ENCODE results near the gene ADD1.
A peak's percentile ranks its signal among the peaks of the same experiment; 100 is the strongest.
"Not testable (repeated sequence)": the region's sequence is repeated elsewhere in the genome, so short reads cannot be mapped to it uniquely, and the experiment has no call there.

Gene ADD1

DNA sequence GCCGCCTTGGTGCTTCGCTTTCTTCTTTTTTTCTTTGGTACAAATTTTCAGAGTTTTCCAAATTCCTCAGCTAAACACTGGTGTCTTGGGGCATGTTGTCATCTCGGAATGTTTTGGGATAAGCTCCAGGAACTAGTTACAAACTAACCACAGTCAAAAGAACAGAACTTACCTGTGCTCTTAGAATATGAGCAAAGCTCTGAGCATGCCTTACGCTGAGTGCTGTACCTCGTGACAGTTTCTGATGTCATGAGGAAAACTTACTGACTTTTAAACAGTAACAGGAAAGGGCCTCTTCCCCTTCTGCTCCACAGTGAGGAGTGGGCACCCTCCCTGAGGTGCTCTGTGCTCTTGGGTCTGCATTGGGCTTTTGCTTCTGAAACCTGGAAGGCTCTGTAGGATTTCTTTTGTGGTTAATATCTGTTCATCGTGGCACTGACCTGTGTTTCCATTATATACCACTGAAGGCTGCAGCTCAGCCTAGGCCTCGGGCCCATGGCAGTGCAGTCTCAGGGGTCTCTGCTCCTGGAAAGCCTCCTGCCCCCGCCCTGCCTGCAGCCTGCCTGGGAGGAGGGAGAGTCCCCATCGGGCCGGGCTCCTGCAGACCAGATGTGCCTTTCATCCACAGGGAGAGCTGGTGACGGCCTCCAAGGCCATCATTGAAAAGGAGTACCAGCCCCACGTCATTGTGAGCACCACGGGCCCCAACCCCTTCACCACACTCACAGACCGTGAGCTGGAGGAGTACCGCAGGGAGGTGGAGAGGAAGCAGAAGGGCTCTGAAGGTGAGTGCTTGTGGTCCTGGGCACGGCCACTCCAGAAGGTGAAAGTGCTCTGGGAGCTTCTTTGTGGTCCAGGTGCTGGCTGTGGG is 70.8 kb downstream of the ADD1 start:
- POLR2A ChIA-PET (ENCODE audit: low non-redundant PET): no interaction called here
- no peak for DNase-seq (ENCODE audit: low spot score)
- peak overlapping the region; percentile 18; the same call in 1 of the 2 replicates for H3K27ac ChIP-seq
- CTCF ChIA-PET: no interaction called here
- TF ChIP-seq, protein P1, sequence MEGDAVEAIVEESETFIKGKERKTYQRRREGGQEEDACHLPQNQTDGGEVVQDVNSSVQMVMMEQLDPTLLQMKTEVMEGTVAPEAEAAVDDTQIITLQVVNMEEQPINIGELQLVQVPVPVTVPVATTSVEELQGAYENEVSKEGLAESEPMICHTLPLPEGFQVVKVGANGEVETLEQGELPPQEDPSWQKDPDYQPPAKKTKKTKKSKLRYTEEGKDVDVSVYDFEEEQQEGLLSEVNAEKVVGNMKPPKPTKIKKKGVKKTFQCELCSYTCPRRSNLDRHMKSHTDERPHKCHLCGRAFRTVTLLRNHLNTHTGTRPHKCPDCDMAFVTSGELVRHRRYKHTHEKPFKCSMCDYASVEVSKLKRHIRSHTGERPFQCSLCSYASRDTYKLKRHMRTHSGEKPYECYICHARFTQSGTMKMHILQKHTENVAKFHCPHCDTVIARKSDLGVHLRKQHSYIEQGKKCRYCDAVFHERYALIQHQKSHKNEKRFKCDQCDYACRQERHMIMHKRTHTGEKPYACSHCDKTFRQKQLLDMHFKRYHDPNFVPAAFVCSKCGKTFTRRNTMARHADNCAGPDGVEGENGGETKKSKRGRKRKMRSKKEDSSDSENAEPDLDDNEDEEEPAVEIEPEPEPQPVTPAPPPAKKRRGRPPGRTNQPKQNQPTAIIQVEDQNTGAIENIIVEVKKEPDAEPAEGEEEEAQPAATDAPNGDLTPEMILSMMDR (conservative IDR thresholded peaks at IDR 0.05; ENCODE audit: low read depth): no peak

DNA sequence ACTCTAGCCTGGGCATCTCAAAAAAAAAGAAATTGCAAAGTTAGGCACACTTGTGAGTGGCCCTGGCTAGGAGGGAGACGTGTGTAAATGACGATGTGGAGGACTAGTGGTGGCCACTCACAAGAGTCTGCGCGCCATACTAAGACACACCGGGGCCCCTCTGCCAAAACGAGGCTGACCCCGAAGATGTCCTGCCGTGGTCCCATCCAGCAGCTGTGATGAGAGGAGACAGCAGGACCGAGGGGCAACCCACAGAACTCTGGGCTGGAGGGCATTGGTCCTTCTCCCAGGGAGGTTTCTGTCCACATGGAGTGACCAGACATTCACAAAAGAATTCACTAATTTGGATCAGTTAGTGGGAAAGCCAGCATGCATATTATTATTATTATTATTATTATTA is 72.1 kb downstream of the ADD1 start:
- TF ChIP-seq, protein P1 (conservative IDR thresholded peaks at IDR 0.05; ENCODE audit: low read depth): no peak
- ChIA-PET POLR2A (ENCODE audit: low non-redundant PET) (no interaction called here), CTCF (no interaction called here)
- no peak for DNase-seq (ENCODE audit: low spot score)
- no peak overlapping the region for H3K27ac ChIP-seq

DNA sequence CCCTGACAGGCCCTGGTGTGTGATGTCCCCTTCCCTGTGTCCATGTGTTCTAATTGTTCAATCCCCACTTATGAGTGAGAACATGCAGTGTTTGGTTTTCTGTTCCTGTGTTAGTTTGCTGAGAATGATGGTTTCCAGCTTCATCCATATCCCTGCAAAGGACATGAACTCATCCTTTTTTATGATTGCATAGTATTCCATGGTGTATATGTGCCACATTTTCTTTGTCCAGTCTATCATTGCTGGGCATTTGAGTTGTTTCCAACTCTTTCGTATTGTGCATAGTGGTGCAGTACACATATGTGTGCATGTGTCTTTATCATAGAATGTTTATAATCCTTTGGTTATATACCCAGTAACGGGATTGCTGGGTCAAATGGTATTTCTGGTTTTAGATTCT is 73.1 kb downstream of the ADD1 start:
- POLR2A ChIA-PET (ENCODE audit: low non-redundant PET); DNase-seq (ENCODE audit: low spot score); H3K27ac ChIP-seq; CTCF ChIA-PET: not testable (repeated sequence)

DNA sequence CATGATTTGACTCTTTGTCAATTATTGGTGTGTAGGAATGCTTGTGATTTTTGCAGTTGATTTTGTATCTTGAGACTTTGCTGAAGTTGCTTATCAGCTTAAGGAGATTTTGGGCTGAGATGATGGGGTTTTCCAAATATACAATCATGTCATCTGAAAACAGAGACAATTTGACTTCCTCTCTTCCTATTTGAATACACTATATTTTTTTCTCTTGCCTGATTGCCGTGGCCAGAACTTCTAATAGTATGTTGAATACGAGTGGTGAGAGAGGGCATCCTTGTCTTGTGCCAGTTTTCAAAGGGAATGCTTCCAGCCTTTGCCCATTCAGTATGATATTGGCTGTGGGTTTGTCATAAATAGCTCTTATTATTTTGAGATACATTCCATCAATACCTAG is 74.7 kb downstream of the ADD1 start:
- CTCF ChIA-PET; H3K27ac ChIP-seq; POLR2A ChIA-PET (ENCODE audit: low non-redundant PET); DNase-seq (ENCODE audit: low spot score): not testable (repeated sequence)

DNA sequence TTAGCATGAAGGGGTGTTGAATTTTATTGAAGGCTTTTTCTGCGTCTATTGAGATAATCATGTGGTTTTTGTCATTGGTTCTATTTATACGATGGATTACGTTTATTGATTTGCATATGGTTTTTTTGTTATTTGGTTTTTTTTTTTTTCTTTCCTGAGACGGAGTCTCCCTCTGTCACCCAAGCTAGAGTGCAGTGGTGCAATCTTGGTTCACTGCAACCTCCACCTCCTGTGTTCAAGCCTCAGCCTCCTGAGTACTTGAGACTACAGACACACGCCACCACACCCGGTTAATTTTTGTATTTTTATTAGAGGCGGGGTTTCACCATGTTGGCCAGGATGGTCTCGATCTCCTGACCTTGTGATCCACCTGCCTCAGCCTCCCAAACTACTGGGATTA is 75.1 kb downstream of the ADD1 start:
- CTCF ChIA-PET; POLR2A ChIA-PET (ENCODE audit: low non-redundant PET); H3K27ac ChIP-seq; DNase-seq (ENCODE audit: low spot score): not testable (repeated sequence)

DNA sequence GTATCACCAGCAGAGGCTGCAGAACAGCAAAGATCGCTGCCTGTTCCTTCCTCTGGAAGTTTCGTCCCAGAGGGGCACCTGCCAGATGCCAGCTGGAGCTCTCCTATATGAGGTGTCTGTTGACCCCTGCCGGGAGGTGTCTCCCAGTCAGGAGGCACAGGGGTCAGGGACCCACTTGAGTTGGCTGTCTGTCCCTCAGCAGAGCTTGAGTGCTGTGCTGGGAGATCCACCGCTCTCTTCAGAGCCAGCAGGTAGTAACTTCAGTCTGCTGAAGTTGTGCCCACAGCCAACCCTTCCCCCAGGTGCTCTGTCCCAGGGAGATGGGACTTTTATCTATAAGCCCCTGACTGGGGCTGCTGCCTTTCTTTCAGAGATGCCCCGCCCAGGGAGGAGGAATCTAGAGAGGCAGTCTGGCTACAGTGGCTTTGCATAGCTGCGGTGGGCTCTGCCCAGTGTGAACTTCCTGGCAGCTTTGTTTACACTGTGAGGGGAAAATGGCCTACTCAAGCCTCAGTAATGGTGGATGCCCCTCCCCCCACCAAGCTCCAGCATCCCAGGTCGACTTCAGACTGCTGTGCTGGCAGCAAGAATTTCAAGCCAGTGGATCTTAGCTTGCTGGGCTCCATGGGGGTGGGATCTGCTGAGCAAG is 78.9 kb downstream of the ADD1 start:
- CTCF ChIA-PET; DNase-seq (ENCODE audit: low spot score); POLR2A ChIA-PET (ENCODE audit: low non-redundant PET): not testable (repeated sequence)
- H3K27ac ChIP-seq: peak overlapping the region; percentile 62

DNA sequence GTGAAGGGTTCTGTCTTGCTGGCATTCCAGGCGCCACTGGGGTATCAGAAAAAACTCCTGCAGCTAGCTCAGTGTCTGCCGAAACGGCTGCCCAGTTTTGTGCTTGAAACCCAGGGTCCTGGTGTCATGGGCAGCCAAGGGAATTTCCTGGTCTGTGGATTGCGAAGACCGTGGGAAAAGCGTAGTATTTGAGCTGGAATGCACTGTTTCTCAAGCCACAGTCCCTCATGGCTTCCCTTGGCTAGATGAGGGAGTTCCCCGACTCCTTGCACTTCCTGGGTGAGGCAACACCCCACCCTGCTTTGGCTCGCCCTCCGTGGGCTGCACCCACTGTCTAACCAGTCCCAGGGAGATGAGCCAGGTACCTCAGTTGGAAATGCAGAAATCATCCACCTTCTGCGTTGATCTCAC is 79.5 kb downstream of the ADD1 start:
- ChIA-PET POLR2A (ENCODE audit: low non-redundant PET) (no interaction called here), CTCF (no interaction called here)
- TF ChIP-seq, protein P1 (conservative IDR thresholded peaks at IDR 0.05; ENCODE audit: low read depth): no peak
- no peak for DNase-seq (ENCODE audit: low spot score)
- H3K27ac ChIP-seq: peak overlapping the region; percentile 62

DNA sequence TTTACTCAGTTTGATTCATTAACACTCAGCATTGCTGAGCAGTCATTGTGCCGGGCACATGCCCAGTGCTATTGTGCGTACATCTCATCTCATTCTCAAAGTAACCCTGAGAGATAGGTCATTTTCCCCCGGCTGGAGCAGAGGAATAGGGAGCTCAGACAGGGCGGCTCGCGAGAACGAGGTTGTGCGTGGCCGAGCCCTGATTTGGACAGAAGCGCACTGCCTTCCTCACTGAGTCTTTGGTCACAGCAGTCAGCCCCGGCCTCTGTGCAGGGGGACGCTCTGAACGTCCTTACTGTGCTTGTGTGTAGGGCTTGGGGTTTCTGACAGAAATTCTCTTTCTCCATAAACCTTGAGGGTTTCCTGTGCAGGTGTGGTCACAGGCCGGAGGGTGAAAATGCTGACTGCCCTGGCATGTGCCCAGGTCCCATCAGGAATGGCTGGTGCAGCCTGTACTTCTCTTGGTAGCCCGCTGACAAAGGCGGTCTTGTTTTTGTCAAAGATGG is 80.1 kb downstream of the ADD1 start:
- POLR2A ChIA-PET (ENCODE audit: low non-redundant PET): no interaction called here
- peak overlapping the region; percentile 62 for H3K27ac ChIP-seq
- no peak for DNase-seq (ENCODE audit: low spot score)
- CTCF ChIA-PET: no interaction called here
- TF ChIP-seq, protein P1 (conservative IDR thresholded peaks at IDR 0.05; ENCODE audit: low read depth): no peak

Data from RWPE1 (cell line).